Ishikawa (cell line): ENCODE measurements around the gene DDX31.

ENCODE experiments used
- CEBPB ChIP-seq: IDR thresholded peaks from 2 replicates; pipeline ENCODE4 v1.6.1; 2012
- CREB1 ChIP-seq: IDR thresholded peaks from 2 replicates; pipeline ENCODE4 v1.6.1; 2012; ENCODE audit warnings: low read depth
- EGR1 ChIP-seq: IDR thresholded peaks from 2 replicates; pipeline ENCODE4 v1.6.1; 2012
- EP300 ChIP-seq: IDR thresholded peaks from 2 replicates; pipeline ENCODE4 v1.6.1; 2012; ENCODE audit warnings: borderline replicate concordance
- NFIC ChIP-seq: IDR thresholded peaks from 2 replicates; pipeline ENCODE4 v1.6.1; 2012
- RAD21 ChIP-seq: IDR thresholded peaks from 2 replicates; pipeline ENCODE4 v1.6.1; 2012; ENCODE audit warnings: low read depth
- TAF1 ChIP-seq: IDR thresholded peaks from 2 replicates; pipeline ENCODE4 v1.6.1; 2012; ENCODE audit warnings: low read depth, mild to moderate bottlenecking
- TCF12 ChIP-seq: IDR thresholded peaks from 2 replicates; pipeline ENCODE4 v1.6.1; 2012; ENCODE audit warnings: low read depth
- YY1 ChIP-seq: IDR thresholded peaks from 2 replicates; pipeline ENCODE4 v1.6.1; 2012; ENCODE audit warnings: low read depth
- ZBTB7A ChIP-seq: IDR thresholded peaks from 2 replicates; pipeline ENCODE4 v1.6.1; 2012; ENCODE audit warnings: low read depth
- TF ChIP-seq, protein P1 (sequence below): IDR thresholded peaks from 2 replicates; pipeline ENCODE4 v1.6.1; 2012; ENCODE audit warnings: low read depth, mild to moderate bottlenecking
- TF ChIP-seq, protein P2 (sequence below): IDR thresholded peaks from 2 replicates; pipeline ENCODE4 v1.6.1; 2012

GRCh38 chr9:132711846-132712245 lies 42.1 kb upstream of the DDX31 start:
- no peak for TF ChIP-seq YY1
- no peak for TF ChIP-seq CREB1
- no peak for TF ChIP-seq ZBTB7A
- TF ChIP-seq NFIC = no peak
- no peak for TF ChIP-seq CEBPB
- no peak for TF ChIP-seq RAD21
- TF ChIP-seq, protein P1, sequence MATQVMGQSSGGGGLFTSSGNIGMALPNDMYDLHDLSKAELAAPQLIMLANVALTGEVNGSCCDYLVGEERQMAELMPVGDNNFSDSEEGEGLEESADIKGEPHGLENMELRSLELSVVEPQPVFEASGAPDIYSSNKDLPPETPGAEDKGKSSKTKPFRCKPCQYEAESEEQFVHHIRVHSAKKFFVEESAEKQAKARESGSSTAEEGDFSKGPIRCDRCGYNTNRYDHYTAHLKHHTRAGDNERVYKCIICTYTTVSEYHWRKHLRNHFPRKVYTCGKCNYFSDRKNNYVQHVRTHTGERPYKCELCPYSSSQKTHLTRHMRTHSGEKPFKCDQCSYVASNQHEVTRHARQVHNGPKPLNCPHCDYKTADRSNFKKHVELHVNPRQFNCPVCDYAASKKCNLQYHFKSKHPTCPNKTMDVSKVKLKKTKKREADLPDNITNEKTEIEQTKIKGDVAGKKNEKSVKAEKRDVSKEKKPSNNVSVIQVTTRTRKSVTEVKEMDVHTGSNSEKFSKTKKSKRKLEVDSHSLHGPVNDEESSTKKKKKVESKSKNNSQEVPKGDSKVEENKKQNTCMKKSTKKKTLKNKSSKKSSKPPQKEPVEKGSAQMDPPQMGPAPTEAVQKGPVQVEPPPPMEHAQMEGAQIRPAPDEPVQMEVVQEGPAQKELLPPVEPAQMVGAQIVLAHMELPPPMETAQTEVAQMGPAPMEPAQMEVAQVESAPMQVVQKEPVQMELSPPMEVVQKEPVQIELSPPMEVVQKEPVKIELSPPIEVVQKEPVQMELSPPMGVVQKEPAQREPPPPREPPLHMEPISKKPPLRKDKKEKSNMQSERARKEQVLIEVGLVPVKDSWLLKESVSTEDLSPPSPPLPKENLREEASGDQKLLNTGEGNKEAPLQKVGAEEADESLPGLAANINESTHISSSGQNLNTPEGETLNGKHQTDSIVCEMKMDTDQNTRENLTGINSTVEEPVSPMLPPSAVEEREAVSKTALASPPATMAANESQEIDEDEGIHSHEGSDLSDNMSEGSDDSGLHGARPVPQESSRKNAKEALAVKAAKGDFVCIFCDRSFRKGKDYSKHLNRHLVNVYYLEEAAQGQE = no peak
- TF ChIP-seq, protein P2, sequence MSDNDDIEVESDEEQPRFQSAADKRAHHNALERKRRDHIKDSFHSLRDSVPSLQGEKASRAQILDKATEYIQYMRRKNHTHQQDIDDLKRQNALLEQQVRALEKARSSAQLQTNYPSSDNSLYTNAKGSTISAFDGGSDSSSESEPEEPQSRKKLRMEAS = no peak
- no peak for TF ChIP-seq EGR1
- no peak for TF ChIP-seq EP300
- no peak for TF ChIP-seq TAF1
- no peak for TF ChIP-seq TCF12
